Upper lobe of left lung (tissue), 4 donors: ENCODE measurements around the gene OPN5.

Experiments
- POLR2A ChIP-seq, 4 donors: fragments of 450-650 bp; IDR thresholded peaks; one replicate each; pipeline ENCODE4 v1.5.1; 2016 to 2017; ENCODE audit warnings: antibody characterized with exemption in 4 of 4, mild to moderate bottlenecking in 2 of 4
- TF ChIP-seq, protein P1 (sequence below), 6 experiments: fragments of 450-650 bp in 4 of 6; fragments of 200-600 bp in 2 of 6; sonication (generic) in 2 of 6; IDR thresholded peaks; one replicate each; pipeline ENCODE4 v1.5.1; 2016 to 2019; ENCODE audit warnings: antibody characterized with exemption in 6 of 6

DNA sequence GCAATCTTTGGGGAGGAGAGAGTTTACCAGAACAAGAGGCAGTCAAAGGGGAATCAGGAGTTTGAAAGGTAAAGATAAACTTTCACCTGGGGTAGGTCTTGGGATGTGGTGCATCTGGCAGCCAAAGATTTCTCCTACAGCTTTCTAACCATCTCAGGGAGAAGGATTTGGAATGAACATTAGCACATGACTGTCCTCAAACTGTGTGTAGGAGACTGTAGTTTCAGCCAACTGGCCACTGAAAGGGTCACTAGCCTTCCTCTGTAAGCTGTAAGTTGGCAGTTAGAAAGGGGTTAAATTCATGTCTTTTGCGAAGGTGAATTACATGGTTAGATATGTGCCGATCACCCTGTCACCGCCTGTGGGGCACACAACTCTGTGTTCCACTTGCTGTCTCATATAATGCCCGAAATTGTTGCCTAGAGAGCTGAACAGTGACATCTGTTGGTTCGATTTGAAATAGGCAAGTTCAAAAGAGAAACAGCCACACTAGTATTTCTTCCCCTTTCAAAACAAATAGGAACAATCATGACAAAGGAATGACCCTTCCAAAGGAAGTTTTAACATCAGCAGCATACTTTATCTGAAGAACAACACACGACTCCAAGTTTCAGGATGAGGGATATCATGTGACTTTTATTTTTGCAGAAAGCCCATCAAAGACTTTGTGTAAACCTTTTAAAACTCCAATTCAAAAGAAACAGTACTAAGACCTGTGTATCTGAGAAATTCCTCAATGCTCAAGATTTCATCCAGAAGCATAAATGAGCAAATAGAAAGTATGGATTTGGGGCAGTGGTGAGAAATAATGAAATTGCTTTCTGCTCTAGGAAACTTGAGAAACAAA, 1.1 kb upstream of the OPN5 start:
- TF ChIP-seq, protein P1, sequence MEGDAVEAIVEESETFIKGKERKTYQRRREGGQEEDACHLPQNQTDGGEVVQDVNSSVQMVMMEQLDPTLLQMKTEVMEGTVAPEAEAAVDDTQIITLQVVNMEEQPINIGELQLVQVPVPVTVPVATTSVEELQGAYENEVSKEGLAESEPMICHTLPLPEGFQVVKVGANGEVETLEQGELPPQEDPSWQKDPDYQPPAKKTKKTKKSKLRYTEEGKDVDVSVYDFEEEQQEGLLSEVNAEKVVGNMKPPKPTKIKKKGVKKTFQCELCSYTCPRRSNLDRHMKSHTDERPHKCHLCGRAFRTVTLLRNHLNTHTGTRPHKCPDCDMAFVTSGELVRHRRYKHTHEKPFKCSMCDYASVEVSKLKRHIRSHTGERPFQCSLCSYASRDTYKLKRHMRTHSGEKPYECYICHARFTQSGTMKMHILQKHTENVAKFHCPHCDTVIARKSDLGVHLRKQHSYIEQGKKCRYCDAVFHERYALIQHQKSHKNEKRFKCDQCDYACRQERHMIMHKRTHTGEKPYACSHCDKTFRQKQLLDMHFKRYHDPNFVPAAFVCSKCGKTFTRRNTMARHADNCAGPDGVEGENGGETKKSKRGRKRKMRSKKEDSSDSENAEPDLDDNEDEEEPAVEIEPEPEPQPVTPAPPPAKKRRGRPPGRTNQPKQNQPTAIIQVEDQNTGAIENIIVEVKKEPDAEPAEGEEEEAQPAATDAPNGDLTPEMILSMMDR (IDR thresholded peaks at IDR 0.05) = peak; percentile 33 to 65 (median 49)
- TF ChIP-seq POLR2A (IDR thresholded peaks at IDR 0.05) = no peak
